ENCODE data around the gene PROKR2. TPM values are rescaled to one million over a fixed set of nuclear protein-coding genes. Genes with fewer than 3 reads are reported as not detected.

The PROKR2 gene
- polyA plus RNA-seq, 2 donors: not detected

Other genes with a start within 250 kb of the PROKR2 start
- gene TMEM230, start 203.9 kb downstream of the PROKR2 start, polyA plus RNA-seq: 10 to 100 TPM; 40.0 to 55.9 TPM
- gene PCNA, start 197.0 kb downstream of the PROKR2 start, polyA plus RNA-seq: 100 to 1,000 TPM in 1 of 2 donors, 10 to 100 TPM in 1; 61.2 to 143 TPM
- 1 to 10 TPM; 5.1 to 7.3 TPM for gene CDS2, start 189.9 kb downstream of the PROKR2 start, polyA plus RNA-seq

Measured in esophagus (tissue), 2 donors.